MM.1S (cell line): ENCODE data around the gene RSBN1.

Experiments
- DNase-seq: peaks from one replicate; pipeline ENCODE4 v3.0.0-alpha.2; 2015
- H2AFZ ChIP-seq: fragments of 300-600 bp; sonication (generic); 2 replicates; pipeline ENCODE4 v1.6.0; 2016; ENCODE audit warnings: antibody characterized with exemption, low read length
- H3F3A ChIP-seq: fragments of 300-600 bp; sonication (generic); 2 replicates; pipeline ENCODE4 v1.6.1; 2016; ENCODE audit warnings: mild to moderate bottlenecking, antibody characterized with exemption, low read length, moderate library complexity, mixed read lengths; ENCODE audit not compliant: insufficient read depth
- H3K27ac ChIP-seq: fragments of 300-600 bp; sonication (generic); 2 replicates; pipeline ENCODE4 v1.5.1; 2016; ENCODE audit warnings: mild to moderate bottlenecking, low read length
- H3K27me3 ChIP-seq: fragments of 300-600 bp; sonication (generic); replicated peaks from 2 replicates; pipeline ENCODE4 v1.6.0; 2016; ENCODE audit warnings: low read length; ENCODE audit not compliant: insufficient read depth
- H3K36me3 ChIP-seq: fragments of 300-600 bp; sonication (generic); replicated peaks from 2 replicates; pipeline ENCODE4 v1.6.1; 2016; ENCODE audit warnings: mild to moderate bottlenecking, low read length, mixed read lengths; ENCODE audit not compliant: insufficient read depth
- H3K4me1 ChIP-seq: fragments of 300-600 bp; sonication (generic); 2 replicates; pipeline ENCODE4 v1.6.1; 2016; ENCODE audit warnings: low read length, mixed read lengths
- H3K4me2 ChIP-seq: fragments of 300-600 bp; sonication (generic); 2 replicates; pipeline ENCODE4 v1.6.0; 2016; ENCODE audit warnings: low read depth, low read length
- H3K4me3 ChIP-seq: fragments of 300-600 bp; sonication (generic); 2 replicates; pipeline ENCODE4 v1.5.1; 2016; ENCODE audit warnings: low read length, mixed read lengths
- H3K79me2 ChIP-seq: fragments of 300-600 bp; sonication (generic); 2 replicates; pipeline ENCODE4 v1.6.1; 2016; ENCODE audit warnings: mixed run types, low read length, mixed read lengths
- H3K9ac ChIP-seq: fragments of 300-600 bp; sonication (generic); 2 replicates; pipeline ENCODE4 v1.6.1; 2016; ENCODE audit warnings: low read length, mixed read lengths
- H3K9me2 ChIP-seq: fragments of 300-600 bp; sonication (generic); replicated peaks from 2 replicates; pipeline ENCODE4 v1.6.1; 2016; ENCODE audit warnings: mild to moderate bottlenecking, low read length, mixed read lengths; ENCODE audit not compliant: insufficient read depth
- H3K9me3 ChIP-seq: fragments of 300-600 bp; sonication (generic); replicated peaks from 2 replicates; pipeline ENCODE4 v1.6.1; 2016; ENCODE audit warnings: mild to moderate bottlenecking, low read length, mixed read lengths; ENCODE audit not compliant: insufficient read depth
- H4K20me1 ChIP-seq: fragments of 300-600 bp; sonication (generic); 2 replicates; pipeline ENCODE4 v1.6.1; 2016; ENCODE audit warnings: mild to moderate bottlenecking, low read length, moderate library complexity, mixed read lengths; ENCODE audit not compliant: insufficient read depth
- EZH2 ChIP-seq: fragments of 300-600 bp; sonication (generic); optimal IDR thresholded peaks from 2 replicates; pipeline ENCODE3; 2017; ENCODE audit warnings: low read depth, mild to moderate bottlenecking, antibody characterized with exemption, low read length, mixed read lengths
- EZH2phosphoT487 ChIP-seq: fragments of 300-600 bp; sonication (generic); IDR thresholded peaks from 2 replicates; pipeline ENCODE4 v1.6.1; 2018; ENCODE audit warnings: antibody characterized with exemption, low read length
- TF ChIP-seq, protein P1 (sequence below): fragments of 300-600 bp; sonication (generic); IDR thresholded peaks from 2 replicates; pipeline ENCODE4 v1.5.1; 2016; ENCODE audit warnings: antibody characterized with exemption, low read length, mixed read lengths

The RSBN1 gene

DNA sequence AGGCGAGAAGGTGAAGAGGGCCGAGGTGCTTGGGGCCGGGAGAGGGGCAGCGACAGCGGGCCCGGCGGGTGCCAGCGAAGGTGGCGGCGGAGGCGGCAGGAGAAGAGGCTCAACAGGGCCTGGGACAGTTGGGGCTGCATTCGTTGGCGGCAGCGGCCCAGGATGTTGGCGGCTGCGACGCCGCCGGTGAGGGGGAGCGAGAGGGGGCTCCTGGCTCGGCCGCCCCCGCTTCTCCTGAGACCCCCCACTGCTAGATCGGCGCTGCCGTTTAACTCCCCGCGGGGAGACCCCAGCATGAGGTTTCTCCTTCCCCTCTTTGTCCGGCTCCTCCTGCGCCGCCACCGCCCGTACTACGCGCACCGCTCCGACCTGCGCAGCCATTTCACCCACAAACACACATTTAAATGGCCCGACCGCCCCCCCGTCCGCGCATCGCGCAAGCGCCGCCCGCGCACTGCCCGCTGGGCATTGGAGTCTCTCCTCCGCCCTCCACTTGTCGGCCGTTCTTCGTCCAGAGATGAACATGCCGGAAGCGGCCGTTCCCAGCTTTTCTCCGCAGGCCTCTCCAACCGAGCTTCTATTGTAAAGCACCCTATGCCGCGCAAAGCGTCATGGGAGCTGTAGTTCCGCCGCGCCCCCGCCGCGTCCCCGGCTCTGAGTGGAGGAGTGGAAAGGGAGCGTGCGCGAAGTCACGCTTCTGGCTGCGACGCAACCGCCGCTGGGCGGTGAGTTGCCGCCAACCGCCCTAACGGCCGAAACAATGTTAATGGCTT, at the start of gene RSBN1:
Gene RSBN1 (minus strand): TSS at position 589 of the 773 bp plus-strand sequence. CDS start 64 bp downstream, at position 525.
- peak within 1 kb of the TSS; percentile 87 for H2AFZ ChIP-seq
- H4K20me1 ChIP-seq = no peaks in the 10 kb centered on the region
- H3K27me3 ChIP-seq = no peaks in the 10 kb centered on the region
- peak; percentile 96 for DNase-seq
- no peaks in the 10 kb centered on the region for H3F3A ChIP-seq
- H3K36me3 ChIP-seq = no peaks in the 10 kb centered on the region
- H3K9ac ChIP-seq = peak within 1 kb of the TSS; percentile 64
- no peaks in the 10 kb centered on the region for H3K9me3 ChIP-seq
- H3K9me2 ChIP-seq = no peaks in the 10 kb centered on the region
- H3K4me2 ChIP-seq = peak within 1 kb of the TSS; percentile 69
- H3K27ac ChIP-seq = peak within 1 kb of the TSS; percentile 61; the same call in 1 of the 2 replicates
- H3K79me2 ChIP-seq = peaks cover 45% of the 10 kb centered on the region
- H3K4me1 ChIP-seq = no peaks in the 10 kb centered on the region
- peak within 1 kb of the TSS; percentile 85 for H3K4me3 ChIP-seq
- TF ChIP-seq EZH2 (no peak), EZH2phosphoT487 (no peak)
- TF ChIP-seq, protein P1, sequence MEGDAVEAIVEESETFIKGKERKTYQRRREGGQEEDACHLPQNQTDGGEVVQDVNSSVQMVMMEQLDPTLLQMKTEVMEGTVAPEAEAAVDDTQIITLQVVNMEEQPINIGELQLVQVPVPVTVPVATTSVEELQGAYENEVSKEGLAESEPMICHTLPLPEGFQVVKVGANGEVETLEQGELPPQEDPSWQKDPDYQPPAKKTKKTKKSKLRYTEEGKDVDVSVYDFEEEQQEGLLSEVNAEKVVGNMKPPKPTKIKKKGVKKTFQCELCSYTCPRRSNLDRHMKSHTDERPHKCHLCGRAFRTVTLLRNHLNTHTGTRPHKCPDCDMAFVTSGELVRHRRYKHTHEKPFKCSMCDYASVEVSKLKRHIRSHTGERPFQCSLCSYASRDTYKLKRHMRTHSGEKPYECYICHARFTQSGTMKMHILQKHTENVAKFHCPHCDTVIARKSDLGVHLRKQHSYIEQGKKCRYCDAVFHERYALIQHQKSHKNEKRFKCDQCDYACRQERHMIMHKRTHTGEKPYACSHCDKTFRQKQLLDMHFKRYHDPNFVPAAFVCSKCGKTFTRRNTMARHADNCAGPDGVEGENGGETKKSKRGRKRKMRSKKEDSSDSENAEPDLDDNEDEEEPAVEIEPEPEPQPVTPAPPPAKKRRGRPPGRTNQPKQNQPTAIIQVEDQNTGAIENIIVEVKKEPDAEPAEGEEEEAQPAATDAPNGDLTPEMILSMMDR = no peak

DNA sequence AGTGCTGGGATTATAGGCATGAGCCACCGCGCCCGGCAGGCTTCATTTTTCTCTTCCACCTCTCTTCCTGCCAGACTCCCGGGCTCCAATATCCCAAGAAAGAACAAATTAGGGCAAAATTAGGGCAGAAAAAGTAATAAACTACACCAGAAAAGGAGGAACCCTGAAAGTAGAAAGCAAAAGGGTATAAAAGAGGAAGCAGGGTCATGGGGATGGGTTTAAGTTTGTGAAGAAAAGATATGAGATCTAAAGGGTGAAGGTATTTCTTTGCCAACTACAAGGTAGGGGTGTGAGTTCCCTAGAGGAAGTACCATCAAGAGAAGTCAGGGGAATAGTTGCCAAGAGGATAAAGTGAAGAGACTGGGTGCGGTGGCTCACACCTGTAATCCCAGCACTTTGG, 49.4 kb upstream of the RSBN1 start:
- Histone ChIP-seq H3K27ac (no peak overlapping the region), H2AFZ (no peak overlapping the region), H4K20me1 (no peaks in the 10 kb centered on the region), H3K4me1 (peaks cover 14% of the 10 kb centered on the region), H3K27me3 (no peaks in the 10 kb centered on the region), H3K4me2 (no peak overlapping the region), H3K9ac (no peak overlapping the region), H3K4me3 (no peak overlapping the region), H3F3A (peaks cover 17% of the 10 kb centered on the region), H3K79me2 (no peaks in the 10 kb centered on the region), H3K9me3 (no peaks in the 10 kb centered on the region), H3K9me2 (no peaks in the 10 kb centered on the region), H3K36me3 (no peaks in the 10 kb centered on the region)
- DNase-seq = no peak
- TF ChIP-seq EZH2phosphoT487 = no peak
- TF ChIP-seq, protein P1 = no peak

DNA sequence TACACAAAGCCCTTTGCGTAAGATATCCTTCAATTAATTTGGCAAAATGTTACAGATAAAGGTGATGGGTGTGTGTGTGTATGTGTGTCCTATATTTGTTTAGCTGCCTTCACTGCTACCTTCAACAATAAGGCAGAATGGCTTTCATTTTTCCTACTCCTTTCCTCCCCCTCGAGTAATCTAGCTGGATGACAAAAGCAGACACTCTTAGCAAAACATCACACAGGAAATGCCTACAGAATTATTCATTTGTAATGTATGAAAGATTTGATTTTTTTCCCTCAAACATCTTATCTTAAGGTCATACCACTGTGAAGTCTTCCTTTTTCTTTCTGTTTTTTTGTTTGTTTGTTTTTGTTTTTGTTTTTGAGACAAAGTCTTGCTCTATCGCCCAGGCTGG, 48.6 kb upstream of the RSBN1 start:
- no peak overlapping the region for H3K4me2 ChIP-seq
- H3K27ac ChIP-seq = no peak overlapping the region
- no peaks in the 10 kb centered on the region for H4K20me1 ChIP-seq
- no peak overlapping the region for H2AFZ ChIP-seq
- H3K27me3 ChIP-seq = no peaks in the 10 kb centered on the region
- no peaks in the 10 kb centered on the region for H3K9me3 ChIP-seq
- TF ChIP-seq EZH2 (no peak), EZH2phosphoT487 (no peak)
- TF ChIP-seq, protein P1 = no peak
- no peaks in the 10 kb centered on the region for H3K36me3 ChIP-seq
- DNase-seq = no peak
- no peaks in the 10 kb centered on the region for H3K9me2 ChIP-seq
- H3K4me1 ChIP-seq = peaks cover 14% of the 10 kb centered on the region
- H3K79me2 ChIP-seq = no peaks in the 10 kb centered on the region
- peaks cover 17% of the 10 kb centered on the region for H3F3A ChIP-seq
- no peak overlapping the region for H3K4me3 ChIP-seq
- H3K9ac ChIP-seq = no peak overlapping the region
